Stimulated activated CD4-positive, alpha-beta T cell treated with anti-CD3 and anti-CD28 coated beads, Interleukin-4, amount 100 ng/mL, for 24 hours (primary cell): ENCODE measurements around the gene AGTPBP1.
"Not testable (repeated sequence)": the region's sequence is repeated elsewhere in the genome, so short reads cannot be mapped to it uniquely, and the experiment has no call there.

Experiments
- DNase-seq: peaks from one replicate; pipeline ENCODE4 v3.0.0-alpha.2; 2020

AGTPBP1 gene

DNA sequence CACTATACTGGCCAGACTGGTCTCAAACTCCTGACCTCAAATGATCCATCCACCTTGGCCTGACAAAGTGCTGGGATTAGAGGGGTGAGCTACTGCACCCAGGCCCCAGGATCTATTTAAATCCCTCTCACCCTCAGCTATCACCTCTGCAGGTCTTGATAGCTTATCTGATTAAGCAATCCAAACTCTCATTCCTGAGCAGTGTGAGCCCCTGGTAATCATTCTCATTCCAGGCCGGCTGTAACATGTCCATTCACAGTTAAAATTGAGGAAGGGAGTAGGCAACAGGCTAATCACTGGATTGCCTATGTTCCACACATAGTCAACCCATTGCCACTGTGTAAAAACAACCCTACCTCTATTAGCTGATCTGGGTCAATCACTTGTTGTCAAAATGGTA lies 111.1 kb downstream of the AGTPBP1 start:
- DNase-seq: no peak

DNA sequence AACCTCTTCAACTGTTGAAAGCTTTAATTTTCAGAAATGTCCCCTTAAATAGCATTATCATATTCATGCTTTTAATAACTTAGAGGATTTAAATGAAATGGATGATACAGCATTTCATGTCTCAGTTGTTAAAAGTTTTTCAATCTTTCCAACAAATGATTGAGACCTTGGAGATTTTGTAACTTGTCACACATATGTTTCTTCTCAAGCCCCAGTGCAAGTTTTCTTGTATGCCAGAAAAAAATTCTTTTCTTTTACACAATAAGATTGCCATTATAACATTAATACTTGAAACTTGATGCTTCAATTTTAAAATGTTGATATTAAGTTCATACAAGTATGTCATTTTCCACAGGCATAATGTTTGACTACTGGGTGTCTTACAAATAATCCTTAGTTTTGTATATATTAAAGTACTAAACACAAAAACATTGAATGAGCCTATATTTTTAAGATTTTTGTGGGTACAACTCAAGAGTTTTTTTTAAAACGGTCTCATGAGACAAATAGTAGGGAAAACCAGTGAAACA lies 124.5 kb downstream of the AGTPBP1 start:
- no peak for DNase-seq

DNA sequence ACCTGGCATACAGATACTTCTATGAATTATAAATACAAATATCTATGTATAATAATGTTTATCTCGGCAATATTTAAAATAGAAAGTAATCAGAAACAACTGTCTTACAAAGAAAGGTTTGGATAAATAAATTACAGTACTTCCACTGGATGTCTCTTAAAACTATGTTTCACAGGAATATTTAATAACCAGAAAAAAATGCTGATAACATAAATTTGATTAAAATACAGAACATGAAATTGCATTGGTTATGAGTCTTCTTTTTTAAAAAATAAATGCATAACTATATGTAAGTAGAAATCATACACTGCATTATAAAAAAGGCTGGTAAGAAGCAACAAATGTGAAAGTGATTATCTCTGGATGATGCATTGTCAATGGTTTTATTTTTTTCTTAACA lies 126.0 kb downstream of the AGTPBP1 start:
- no peak for DNase-seq

DNA sequence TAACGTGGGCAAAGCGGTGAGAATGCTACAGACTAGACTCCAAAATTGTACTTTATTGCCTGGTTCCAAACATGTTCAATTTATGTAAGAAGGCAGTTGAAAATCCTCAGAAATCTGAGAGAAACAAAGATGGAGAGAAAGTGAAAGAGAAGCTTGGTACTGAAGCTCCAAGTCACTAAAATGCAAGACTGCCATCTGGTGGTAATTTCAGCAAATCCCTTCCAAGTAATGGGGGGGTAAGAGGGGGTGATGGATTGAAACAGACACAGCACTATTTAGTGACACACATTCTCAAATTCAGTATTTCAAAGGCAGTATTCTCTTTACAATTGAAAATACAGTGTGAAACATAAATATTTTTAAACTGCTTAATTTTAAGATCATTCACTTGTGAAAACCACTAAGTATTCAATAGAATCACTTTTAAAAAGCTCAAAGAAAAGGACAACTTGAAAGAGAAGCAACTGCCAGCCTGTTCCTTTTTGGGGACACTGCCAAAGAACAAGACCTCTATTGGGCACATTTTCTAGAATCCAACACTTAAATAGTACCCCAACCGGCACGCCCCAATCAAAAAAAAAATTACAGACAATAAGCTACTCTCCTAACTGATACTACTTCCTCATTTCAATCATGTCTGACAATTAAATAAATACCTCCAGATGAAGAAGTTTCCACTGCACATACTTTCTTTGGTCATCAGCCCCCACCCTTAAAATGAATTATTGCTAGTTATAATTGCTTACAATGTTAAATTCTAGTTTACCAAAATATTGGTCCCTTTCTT lies 131.5 kb downstream of the AGTPBP1 start:
- DNase-seq: peak; percentile 57

DNA sequence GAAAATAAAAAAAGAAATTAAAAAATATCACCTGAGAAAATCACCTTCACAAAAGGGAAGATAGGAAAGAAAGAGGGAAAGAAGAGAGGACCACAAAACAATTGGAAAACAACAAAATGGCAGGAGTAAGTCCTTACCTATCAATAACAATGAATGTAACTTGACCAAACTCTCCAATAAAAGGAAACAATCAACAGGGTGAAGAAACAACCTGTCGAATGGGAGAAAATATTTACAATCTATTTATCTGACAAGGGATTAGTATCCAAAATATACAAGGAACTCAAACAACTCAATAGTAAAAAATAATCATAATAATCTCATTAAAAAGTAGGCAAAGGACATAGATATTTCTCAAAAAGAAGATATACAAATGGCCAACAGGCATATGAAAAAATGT lies 135.8 kb downstream of the AGTPBP1 start:
- DNase-seq: no peak

DNA sequence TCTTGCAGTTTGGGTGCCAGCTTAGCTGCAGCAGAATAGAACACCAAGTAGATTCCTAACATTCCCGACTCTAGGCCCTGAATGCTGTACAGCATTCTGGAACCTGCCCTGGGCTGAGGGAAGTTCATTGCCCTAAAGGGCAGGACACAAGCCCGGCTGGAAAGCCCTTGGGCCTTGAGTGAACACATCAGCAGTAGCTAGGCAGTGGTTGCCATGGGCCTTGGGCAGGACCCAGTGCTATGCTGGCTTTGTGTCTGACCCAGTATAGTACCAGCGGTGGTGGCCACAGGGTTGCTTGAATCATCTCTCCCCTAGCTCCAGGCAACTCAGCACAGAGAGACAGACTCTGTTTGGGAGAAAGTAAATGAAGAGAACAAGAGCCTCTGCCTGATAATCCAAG lies 137.8 kb downstream of the AGTPBP1 start:
- DNase-seq: no peak

DNA sequence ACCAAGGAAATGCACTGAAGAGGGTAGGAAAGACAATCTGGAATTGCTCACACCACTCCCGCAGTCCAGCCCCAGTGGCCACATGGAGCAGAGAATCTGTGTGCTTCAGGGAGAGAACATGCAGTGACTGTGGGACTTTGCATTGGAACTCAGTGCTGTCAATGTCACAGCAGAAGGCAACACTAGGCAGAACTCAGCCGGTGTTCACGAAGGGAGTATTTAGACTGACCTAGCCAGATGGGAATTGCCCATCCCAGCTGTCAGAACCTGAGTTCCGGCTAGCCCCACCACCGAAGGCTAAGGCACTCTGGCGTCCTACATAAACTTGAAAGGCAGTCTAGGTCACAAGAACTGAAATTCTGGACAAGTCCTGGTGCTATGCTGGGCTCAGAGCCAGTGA lies 139.0 kb downstream of the AGTPBP1 start:
- DNase-seq: no peak

DNA sequence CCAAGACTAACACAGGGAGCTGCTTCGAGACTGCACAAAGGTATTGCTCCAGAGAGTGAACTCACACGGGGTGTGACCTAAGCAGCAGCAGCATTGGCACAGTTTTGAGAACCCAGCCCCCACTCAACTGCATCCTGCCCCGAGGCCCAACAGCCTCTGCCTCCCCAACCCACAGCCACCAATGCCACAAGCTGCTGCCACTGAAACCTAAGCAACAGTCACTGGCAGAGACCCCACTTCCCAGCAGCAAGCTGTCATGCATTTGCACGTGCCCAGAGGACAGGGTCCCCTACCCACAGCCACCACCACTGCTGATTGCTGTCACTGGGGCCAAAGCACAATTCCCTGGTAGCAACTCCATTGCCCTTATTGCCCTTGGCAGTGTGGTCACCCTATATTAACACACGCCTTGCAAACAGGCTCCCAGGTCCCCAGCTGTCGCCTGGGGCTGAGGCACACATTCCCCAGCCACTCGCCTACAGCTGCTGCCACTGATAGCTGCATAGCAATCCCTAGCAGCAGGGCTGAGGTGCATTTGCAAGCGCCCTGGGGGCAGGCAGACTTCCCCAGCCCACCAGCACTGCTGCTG lies 141.0 kb downstream of the AGTPBP1 start:
- no peak for DNase-seq

DNA sequence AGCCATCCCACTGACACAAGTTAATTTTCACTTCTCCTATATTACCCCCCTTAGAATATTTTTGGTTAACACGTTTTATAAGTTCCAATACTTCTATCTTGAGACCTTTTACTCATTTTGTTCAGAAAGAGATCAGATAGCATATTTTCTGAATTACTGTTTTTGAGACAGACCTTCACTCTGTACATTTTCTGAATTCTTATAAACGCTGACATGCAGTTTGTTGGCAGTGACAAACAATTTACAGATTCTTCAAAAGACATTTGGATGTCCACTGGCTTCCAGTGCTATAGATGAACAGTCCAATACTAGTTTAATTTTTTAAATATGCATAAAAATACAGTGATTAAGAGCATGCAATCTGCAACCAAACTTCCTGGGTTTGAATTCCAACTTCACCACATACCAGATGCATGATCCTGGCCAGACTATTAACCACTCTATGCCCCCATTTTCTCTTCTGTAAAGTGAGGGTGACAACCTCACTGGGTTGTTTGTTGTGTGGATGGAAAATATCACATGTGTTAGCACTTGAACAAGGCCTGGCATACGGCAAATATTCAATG lies 142.1 kb downstream of the AGTPBP1 start:
- no peak for DNase-seq

DNA sequence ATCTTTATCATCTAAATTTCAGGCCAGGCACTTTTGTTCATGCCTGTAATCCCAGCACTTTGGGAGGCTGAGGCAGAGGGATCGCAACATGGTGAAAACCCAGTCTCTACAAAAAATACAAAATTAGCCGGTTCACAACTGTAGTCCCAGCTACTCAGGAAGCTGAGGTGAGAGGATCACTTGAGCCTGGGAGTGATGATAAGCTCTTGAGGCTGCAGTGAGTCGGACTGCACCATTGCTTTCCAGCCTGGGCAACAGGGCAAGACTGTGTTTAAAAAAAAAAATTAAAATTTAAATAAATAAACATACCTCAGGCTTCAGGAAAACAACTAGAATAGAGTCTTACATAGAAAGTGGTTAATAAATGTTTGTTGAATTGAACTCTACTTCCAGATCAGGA lies 147.4 kb downstream of the AGTPBP1 start:
- no peak for DNase-seq

DNA sequence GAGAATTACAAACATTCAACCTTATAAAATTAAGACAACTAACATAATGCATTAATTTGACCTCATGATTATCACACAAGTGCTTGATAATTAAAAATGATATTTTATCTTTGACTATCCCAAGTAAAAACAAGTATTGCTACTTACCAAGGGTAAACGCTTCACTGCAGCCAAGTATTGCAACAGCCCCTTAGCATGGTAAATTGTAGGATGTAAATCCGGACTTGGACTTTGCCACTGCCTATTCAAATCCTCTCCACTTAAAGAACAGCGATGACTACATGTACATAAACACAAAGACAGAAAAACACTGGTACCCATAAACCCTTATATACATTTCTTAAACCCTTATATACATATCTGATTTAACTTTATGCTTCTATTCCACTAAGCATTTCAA lies 155.1 kb downstream of the AGTPBP1 start:
- no peak for DNase-seq

DNA sequence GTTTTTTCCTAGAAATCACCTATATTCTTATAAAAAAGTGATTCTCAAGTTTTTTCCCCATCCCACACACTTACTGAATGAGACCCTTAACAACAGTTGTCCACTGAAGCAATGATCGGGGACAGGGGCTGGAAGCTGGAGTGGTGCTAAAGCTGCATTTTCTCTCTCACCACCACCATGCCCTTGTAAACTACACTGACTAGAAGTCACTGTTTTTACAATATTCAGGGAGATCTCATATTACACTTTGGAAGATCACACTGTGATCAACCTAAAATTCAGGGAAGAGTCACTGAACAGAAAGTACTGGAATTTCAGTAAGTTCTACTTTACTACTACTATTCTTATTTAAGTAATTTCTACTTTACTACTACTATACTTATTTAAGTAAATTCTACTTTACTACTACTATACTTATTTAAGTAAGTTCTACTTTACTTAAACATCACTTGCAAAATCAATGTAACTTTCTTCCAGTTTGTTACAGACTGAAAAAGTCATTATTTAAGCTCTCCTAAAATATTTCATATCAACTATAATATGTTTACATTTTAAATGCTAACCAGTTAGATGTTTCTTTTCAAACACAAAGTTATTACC lies 164.3 kb downstream of the AGTPBP1 start:
- DNase-seq: no peak

DNA sequence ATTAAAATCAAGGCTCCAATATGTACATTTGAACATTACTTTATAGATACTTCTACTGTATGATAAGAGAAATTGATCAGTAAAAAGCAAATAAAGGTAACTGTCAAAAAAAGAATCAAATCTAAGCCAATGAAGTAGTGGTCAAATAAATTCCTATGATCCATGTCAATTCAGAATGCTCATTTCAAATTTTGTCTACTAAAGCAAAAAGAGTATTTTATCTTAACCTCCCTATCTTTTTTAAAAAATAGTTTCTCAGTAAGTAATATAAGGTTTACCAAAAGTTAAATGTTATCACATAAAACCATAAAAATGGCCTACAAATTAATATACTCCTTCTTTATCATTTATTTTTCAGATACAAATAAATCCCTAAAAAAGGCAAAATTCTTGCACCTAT lies 165.9 kb downstream of the AGTPBP1 start:
- no peak for DNase-seq

DNA sequence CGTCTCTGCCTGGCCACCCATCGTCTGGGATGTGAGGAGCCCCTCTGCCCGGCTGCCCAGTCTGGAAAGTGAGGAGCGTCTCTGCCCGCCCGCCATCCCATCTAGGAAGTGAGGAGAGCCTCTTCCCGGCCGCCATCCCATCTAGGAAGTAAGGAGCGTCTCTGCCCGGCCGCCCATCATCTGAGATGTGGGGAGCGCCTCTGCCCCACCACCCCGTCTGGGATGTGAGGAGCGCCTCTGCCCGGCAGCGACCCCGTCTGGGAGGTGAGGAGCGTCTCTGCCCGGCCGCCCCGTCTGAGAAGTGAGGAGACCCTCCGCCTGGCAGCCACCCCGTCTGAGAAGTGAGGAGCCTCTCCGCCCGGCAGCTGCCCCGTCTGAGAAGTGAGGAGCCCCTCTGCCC lies 168.2 kb downstream of the AGTPBP1 start:
- DNase-seq: not testable (repeated sequence)

DNA sequence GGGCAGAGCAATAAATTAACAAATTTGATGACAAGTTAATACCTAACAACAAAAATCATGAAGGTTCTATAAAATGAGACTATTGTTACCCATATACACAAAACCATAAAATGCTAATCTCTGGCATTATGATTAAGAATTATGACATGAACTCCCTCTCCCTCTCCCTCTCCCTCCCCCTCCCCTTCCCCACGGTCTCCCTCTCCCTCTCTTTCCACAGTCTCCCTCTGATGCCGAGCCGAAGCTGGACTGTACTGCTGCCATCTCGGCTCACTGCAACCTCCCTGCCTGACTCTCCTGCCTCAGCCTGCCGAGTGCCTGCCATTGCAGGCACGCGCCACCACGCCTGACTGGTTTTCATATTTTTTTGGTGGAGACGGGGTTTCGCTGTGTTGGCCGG lies 168.8 kb downstream of the AGTPBP1 start:
- not testable (repeated sequence) for DNase-seq

DNA sequence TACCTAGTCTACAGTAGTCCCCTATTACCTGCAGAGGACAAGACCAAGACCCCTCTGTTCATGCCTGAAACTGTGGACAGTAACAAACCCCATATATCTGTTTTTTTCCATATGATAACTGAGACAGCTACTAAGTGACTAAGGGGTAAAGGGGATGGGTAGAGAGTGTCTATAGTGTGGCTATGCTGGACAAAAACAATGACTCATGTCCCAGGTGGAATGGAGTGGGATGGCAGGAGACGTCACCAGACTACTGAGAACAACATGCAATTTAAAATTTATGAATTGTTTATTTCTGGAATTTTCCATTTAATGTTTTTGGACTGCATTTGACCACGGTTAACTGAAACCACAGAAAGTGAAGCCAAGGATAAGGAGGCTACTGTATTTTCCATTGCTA lies 171.8 kb downstream of the AGTPBP1 start:
- DNase-seq: no peak

DNA sequence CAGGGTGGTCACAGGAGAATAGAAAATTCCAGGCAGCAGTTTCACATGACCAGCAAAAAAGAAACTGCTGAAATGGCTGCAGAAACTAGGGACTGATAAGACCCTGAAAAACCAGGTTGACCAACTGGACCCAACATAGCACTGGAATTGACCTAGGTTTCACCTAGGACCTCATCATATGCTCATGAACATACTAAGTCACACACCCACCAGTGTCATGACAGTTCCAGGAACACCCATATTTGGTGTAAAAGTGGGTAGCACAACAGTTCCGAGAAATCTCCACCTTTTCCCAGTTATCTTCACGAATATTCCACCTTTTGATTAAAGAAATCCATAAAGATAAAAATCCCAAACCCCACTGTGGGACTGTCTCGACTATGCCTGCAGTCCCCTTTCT lies 182.2 kb downstream of the AGTPBP1 start:
- no peak for DNase-seq

DNA sequence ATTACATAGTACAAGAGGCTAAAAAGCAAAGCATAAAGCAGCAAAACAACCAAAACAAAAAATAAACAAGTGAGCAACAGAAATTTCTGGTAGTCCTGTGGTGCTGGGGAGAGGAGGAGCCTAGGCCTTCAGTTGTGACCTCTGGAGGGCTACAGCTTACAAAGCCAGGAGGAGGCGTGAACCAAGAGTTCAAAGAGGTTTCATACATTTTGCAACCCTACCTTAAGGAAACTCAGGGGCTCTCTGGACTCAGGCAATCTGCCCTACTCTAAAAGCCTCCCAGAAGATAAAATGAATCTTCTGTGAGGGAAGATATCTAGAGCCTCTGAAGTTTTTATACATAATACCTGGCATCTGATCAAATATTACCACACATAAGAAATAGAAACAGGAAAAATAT lies 187.4 kb downstream of the AGTPBP1 start:
- DNase-seq: no peak

DNA sequence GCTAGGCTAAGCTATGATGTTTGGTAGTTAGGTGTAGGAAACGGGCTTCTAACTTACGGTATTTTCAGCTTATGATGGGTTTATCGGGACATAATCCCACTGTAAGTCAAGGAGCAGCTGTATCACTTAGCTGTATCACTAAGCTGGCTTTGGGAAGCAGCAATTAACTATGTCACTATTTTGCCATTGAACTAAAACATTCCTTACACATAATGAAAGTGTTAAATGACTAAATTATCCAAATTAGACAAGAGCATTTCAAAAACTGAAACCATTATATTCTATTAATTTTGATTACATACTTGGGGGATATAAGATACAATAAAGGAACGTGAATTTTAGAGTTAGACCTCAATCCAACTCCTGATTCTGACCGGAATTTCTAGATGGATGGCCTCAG lies 188.3 kb downstream of the AGTPBP1 start:
- DNase-seq: no peak

DNA sequence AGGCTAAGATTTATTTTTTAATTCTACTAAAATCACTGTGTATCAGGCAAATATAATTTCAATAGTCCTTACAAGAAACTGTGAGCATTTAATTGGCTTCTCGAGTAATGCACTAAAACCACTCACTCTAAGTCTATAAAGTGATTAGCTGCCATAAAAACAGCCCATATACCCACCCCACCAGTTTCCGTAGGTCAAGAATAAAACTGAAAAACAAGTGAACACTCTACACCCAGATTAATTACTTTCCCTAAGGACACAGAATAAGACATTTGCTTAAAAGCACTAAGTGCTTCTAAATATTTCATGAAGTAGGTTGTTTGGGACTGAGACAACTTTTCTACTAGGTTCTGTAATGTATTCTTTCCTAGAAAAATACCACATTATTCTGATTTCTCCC lies 194.2 kb downstream of the AGTPBP1 start:
- DNase-seq: no peak

DNA sequence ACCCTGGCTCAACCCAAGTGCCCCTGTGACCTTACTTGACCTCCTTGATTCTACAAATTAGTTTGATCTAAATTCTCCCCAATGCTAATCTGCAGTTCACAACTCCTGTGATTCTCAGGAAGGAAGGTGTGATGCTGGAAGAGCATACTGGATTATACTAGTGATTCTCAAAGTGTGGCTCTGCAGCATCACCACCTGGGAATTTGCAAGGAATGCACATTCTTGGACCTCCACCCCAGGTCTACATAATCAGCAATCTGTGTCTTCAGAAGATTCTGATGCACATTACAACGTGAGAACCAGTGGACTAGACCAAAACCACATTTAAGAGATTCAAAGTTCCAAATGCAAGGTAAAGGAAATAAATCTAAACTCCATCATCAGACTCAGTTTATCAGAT lies 198.6 kb downstream of the AGTPBP1 start:
- DNase-seq: no peak

DNA sequence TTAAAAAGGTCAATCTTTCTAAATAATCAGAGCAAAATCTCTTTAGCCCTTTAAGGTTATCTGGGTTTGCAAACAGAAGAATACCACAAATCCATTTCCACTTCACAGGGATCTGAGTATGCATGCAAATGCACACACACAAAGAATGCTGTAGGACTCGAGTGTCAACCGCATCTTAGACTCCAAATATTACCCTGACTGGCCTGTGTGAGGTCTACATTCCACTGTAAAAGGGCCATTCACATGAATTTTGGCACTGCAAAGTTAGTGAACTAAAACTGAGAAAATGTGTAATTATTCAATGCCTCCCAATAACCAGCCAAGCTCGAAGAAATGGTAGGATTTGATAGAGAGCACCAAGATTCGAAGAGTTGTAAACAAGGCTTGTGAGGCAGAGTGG lies 199.9 kb downstream of the AGTPBP1 start:
- DNase-seq: no peak

DNA sequence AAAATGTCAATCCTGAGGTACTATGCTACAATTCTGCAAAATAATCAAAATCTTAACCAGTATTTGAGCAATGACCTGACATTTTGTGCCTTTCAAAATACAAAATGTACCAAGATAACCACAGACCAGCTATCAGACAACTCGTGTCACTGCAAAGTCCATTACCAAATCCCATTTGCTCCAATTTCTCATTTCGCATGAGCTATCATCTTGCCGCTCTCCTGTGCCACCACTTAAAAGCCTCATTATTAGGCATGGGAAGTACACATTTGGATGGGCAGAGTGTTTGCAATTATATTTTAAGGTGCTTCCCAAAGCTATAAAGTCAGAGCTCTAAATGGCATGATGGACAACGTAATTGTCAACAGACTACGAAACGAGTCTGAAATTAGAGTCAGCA lies 205.2 kb downstream of the AGTPBP1 start:
- no peak for DNase-seq

DNA sequence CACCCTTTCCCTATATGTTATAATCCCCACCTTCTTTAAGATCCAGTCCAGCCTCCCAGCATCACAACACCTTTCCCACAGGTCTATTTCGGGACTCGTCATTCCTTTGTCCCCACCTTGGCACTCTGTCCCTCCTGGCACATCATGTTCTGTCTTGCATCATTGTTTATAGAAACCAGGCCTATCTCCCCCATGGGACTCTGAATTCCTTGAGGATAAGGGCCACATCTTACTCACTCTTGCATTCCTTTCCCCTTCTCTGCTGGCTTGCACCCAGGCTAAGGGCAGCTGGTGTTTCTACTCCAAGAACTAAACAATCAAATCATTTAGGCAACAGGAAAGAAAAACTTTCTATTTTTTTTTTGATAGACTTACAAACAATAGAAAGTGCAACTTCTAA lies 205.7 kb downstream of the AGTPBP1 start:
- no peak for DNase-seq
